ENCODE data around the gene SLAMF1. TPM values are rescaled to one million over a fixed set of nuclear protein-coding genes. Genes with fewer than 3 reads are reported as not detected.

Gene SLAMF1
- total and polyA plus RNA-seq, 2 donors (not counting 1 experiment from before 2014, with no cell fraction given): 20.7 to 42.3 TPM

DNA sequence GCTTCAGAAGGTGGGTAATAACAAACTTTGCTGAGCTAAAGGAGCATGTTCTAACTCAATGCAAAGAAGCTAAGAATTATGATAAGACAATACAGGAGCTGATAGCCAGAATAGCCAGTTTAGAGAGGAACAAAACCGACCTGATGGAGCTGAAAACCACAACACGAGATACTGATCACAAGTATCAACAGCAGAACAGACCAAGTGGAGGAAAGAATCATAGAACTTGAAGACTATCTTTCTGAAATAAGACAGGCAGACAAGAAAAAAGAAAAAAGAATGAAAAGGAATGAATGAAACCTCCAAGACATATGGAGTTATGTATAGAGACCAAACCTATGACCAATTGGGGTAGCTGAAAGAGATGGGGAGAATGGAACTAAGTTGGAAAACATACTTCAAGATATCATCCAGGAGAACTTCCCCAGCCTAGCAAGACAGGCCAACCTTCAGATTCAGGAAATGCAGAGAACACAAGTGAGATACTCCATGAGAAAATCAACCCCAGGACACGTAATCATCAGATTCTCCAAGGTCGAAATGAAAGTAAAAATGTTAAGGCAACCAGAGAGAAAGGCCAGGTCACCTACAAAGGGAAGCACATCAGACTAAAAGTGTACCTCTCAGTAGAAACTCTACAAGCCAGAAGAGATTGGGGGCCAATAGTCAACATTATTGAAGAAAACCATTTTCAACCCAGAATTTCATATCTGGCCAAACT is 88.0 kb downstream of the SLAMF1 start:
- no peak overlapping the region for H2AFZ ChIP-seq (ENCODE audit: insufficient read depth, low read depth, low read length, poor library complexity, severe bottlenecking)
- TF ChIP-seq EZH2 (IDR thresholded peaks at IDR 0.05; ENCODE audit: borderline replicate concordance, insufficient read depth, low read depth, low read length, poor library complexity, severe bottlenecking): no peak
- TF ChIP-seq, protein P1, sequence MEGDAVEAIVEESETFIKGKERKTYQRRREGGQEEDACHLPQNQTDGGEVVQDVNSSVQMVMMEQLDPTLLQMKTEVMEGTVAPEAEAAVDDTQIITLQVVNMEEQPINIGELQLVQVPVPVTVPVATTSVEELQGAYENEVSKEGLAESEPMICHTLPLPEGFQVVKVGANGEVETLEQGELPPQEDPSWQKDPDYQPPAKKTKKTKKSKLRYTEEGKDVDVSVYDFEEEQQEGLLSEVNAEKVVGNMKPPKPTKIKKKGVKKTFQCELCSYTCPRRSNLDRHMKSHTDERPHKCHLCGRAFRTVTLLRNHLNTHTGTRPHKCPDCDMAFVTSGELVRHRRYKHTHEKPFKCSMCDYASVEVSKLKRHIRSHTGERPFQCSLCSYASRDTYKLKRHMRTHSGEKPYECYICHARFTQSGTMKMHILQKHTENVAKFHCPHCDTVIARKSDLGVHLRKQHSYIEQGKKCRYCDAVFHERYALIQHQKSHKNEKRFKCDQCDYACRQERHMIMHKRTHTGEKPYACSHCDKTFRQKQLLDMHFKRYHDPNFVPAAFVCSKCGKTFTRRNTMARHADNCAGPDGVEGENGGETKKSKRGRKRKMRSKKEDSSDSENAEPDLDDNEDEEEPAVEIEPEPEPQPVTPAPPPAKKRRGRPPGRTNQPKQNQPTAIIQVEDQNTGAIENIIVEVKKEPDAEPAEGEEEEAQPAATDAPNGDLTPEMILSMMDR (IDR thresholded peaks at IDR 0.05): no peak
- H3K4me1 ChIP-seq (ENCODE audit: control insufficient read depth in 2 of 2, insufficient read depth in 2 of 2, low read length in 2 of 2): peaks cover 14 to 23% of the 10 kb centered on the region in 2 donors
- peaks cover 7% of the 10 kb centered on the region in 2 experiments for H3K36me3 ChIP-seq (replicated peaks in 1 of 2; ENCODE audit: control extremely low read depth in 1 of 2, control insufficient read depth in 1 of 2, extremely low read depth in 1 of 2, insufficient read depth in 2 of 2, low read length in 1 of 2)
- ChIA-PET POLR2A (no interaction called here), CTCF (interaction anchor here (1.3 to 1.7 kb wide), 2 partner anchors 22 to 48 kb away, joined by 3 to 5 read pairs; no protein-coding TSS in a partner anchor)
- H3K4me2 ChIP-seq (replicated peaks; ENCODE audit: low read depth, low read length, poor library complexity, severe bottlenecking): peak overlapping the region; percentile 28
- H3K9ac ChIP-seq (ENCODE audit: low read length): no peak overlapping the region
- Mint-ChIP-seq H3K4me3 (peak overlapping the region; percentile 10), H3K27ac (peak overlapping the region; percentile 22), H3K9me3 (ENCODE audit: insufficient read depth) (peaks cover 2% of the 10 kb centered on the region), H3K27me3 (no peaks in the 10 kb centered on the region), H3K4me1 (peaks cover 55% of the 10 kb centered on the region)
- H4K20me1 ChIP-seq (ENCODE audit: control insufficient read depth, insufficient read depth, low read length, poor library complexity, severe bottlenecking): no peaks in the 10 kb centered on the region
- no peak for ATAC-seq (ENCODE audit: low read depth)
- peak overlapping the region in 1 of 2 donors; percentile 13 for H3K27ac ChIP-seq (ENCODE audit: low read length in 2 of 2)
- intact Hi-C loops (cut with micrococcal nuclease): no loop called here
- no peak overlapping the region for H3K4me3 ChIP-seq (ENCODE audit: control extremely low read depth in 1 of 5, extremely low read depth in 1 of 5, insufficient read depth in 1 of 5, low read depth in 2 of 5, low read length in 4 of 5)
- H3K79me2 ChIP-seq (ENCODE audit: control insufficient read depth, insufficient read depth, low read length): peaks cover 67% of the 10 kb centered on the region
- peaks cover 0 to 17% (median 4%) of the 10 kb centered on the region in 3 donors for H3K9me3 ChIP-seq (ENCODE audit: control extremely low read depth in 1 of 3, control insufficient read depth in 2 of 3, insufficient read depth in 1 of 3, low read length in 2 of 3)
- H3K27me3 ChIP-seq (replicated peaks in 1 of 4; ENCODE audit: control extremely low read depth in 1 of 4, control insufficient read depth in 3 of 4, insufficient read depth in 4 of 4, low read length in 3 of 4): no peaks in the 10 kb centered on the region
- WGBS (ENCODE audit: insufficient coverage): 33% methylated on average over 1 of the region's 4 CpGs
- no peak for DNase-seq

Other genes starting within 250 kb of the SLAMF1 start
- 14.4 and 14.5 TPM in 2 replicates for gene VANGL2, start 246.5 kb downstream of the SLAMF1 start, total RNA-seq
- gene VANGL2, start 246.5 kb downstream of the SLAMF1 start, polyA plus RNA-seq: 0.48 and 0.75 TPM in 2 replicates
- gene SLAMF6, start 123.8 kb downstream of the SLAMF1 start, total RNA-seq: 64.8 and 64.9 TPM in 2 replicates
- 50.5 and 79.6 TPM in 2 replicates for gene SLAMF6, start 123.8 kb downstream of the SLAMF1 start, polyA plus RNA-seq
- 58.5 and 63.9 TPM in 2 replicates for gene CD84, start 67.5 kb downstream of the SLAMF1 start, total RNA-seq
- gene CD84, start 67.5 kb downstream of the SLAMF1 start, polyA plus RNA-seq: 19.8 and 20.4 TPM in 2 replicates
- 252 and 255 TPM in 2 replicates for gene CD48, start 64.8 kb upstream of the SLAMF1 start, total RNA-seq
- gene CD48, start 64.8 kb upstream of the SLAMF1 start, polyA plus RNA-seq: 422 and 428 TPM in 2 replicates
- gene SLAMF7, start 92.2 kb upstream of the SLAMF1 start, total RNA-seq: 51.6 and 52.6 TPM in 2 replicates
- gene SLAMF7, start 92.2 kb upstream of the SLAMF1 start, polyA plus RNA-seq: 12.4 and 13.1 TPM in 2 replicates
- gene LY9, start 149.1 kb upstream of the SLAMF1 start, total RNA-seq: 365 and 367 TPM in 2 replicates
- 252 and 301 TPM in 2 replicates for gene LY9, start 149.1 kb upstream of the SLAMF1 start, polyA plus RNA-seq
- gene CD244, start 215.8 kb upstream of the SLAMF1 start, total RNA-seq: 0.15 TPM in 1 of 2 replicates, not detected in the other
- gene CD244, start 215.8 kb upstream of the SLAMF1 start, polyA plus RNA-seq: 0.31 and 0.69 TPM in 2 replicates
- not detected in 2 replicates for gene ITLN1, start 238.1 kb upstream of the SLAMF1 start, total RNA-seq
- gene ITLN1, start 238.1 kb upstream of the SLAMF1 start, polyA plus RNA-seq: not detected in 2 replicates